Right ventricle myocardium superior (tissue), 1 donor: Measurements from ENCODE around the gene SLC12A8. TPM values are rescaled to one million over a fixed set of nuclear protein-coding genes. Genes with fewer than 3 reads are reported as not detected.

Experiments used
- ATAC-seq: fragments of 200-7000 bp; cut with Tn5 transposase; one replicate; pipeline ENCODE4 v1.9.1; 2020; ENCODE audit warnings: mild to moderate bottlenecking; ENCODE audit not compliant: poor library complexity
- DNase-seq: peaks from one replicate; pipeline ENCODE4 v3.0.0-alpha.2; 2020
- intact Hi-C: fragments of 100-400 bp; cut with DNase I; formaldehyde crosslinking; loops from one replicate; pipeline ENCODE4 v1.11.2; 2022
- total RNA-seq: library from RNA; stranded (reverse); fragmentation: NEBNext Ultra II Directional; extraction: Animal tissue kit (Norgen Biotek cat#: 25700); gene quantifications from one replicate; pipeline ENCODE4 v1.2.1, GENCODE V29; 2021
- donor health status: DM: no; HTN: yes; CAD: no; lungs with severe emphysema.

Gene SLC12A8
- total RNA-seq, 1 donor from 2014 or later, result 0.30 TPM

- intact Hi-C loops, result no loop called here
- DNase-seq (no peak), ATAC-seq (no peak)
These were observed 139.1 kb downstream of the SLC12A8 start for GRCh38 chr3:125073390-125073905.

DNA sequence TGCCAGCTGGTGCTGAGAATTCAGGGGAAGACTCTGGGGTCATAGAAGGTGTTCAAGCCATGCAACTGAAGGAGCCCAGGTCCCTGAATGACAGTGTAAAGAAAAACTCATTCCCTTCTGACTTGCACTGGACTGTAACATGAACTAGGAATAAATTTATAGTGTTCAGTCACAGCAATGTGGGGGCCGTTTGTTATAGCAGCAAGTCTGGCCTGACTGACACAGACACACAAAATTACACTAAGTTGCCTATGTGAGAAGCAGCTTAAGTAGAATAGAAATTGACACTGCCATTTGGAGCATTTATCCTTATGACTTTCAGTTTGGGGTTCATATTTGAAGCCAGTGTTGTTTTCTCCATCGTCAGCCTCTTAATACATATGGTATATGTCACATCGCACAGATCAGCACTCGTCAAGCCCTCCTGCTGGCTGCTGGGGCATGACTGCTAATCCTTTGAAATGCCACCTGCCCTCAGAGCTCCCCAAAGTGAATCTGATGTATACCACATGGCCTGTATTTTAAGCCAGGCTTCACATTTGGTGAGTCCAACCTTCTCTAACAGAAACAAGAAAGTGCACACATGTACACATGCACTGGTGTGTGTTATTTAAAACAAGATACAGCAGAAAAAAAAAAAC is 139.7 kb downstream of the SLC12A8 start:
- ATAC-seq, result no peak
- intact Hi-C loops, result no loop called here
- no peak for DNase-seq

DNA sequence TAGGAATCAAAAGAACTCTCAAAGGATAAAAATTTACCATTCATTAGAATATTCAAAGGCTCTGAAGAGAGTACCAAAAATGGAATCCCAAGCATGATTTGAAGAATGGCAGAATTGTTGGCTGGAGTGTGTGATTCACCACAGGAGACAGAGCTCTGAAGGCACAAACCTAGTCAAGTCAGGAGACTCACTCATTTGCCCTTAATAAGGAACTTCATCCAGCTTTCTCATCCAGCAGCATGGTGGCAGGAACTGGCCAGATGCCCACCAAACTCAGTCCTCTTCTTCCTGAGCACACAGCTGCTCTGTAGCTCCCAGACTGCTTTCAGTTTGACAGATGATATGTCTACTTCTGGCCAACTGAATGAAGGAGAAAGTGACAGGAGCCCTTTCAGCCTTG is 140.2 kb downstream of the SLC12A8 start:
- intact Hi-C loops, result no loop called here
- DNase-seq, result peak; percentile 58
- no peak for ATAC-seq

- no peak for DNase-seq
- intact Hi-C loops, result no loop called here
- no peak for ATAC-seq
These were observed 142.4 kb downstream of the SLC12A8 start for GRCh38 chr3:125069968-125070745.

DNA sequence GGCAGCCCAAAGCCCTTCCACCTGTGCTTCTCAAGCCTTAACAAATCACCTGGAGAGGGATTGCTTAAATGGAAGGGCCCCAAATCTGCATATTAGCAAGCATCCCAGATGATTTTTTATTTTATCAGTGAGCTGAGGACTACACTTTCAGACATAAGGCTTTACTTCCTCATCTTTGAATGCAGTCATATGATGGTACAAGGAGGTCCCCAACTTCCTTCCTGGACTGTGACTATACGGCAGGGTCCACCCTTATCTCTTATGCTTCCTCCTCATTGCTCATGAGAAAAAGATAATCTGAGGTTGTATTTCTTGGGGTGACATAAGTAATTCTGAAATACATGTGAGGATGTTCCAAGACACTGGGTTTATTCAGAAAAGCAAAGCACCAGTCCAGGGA is 143.1 kb downstream of the SLC12A8 start:
- ATAC-seq, result no peak
- no peak for DNase-seq
- intact Hi-C loops, result no loop called here

- intact Hi-C loops, result no loop called here
- no peak for ATAC-seq
- DNase-seq, result no peak
These were observed 144.3 kb downstream of the SLC12A8 start for GRCh38 chr3:125068265-125068664.

GRCh38 chr3:125067225-125067624 is 145.3 kb downstream of the SLC12A8 start:
- ATAC-seq, result no peak
- intact Hi-C loops, result no loop called here
- no peak for DNase-seq

DNA sequence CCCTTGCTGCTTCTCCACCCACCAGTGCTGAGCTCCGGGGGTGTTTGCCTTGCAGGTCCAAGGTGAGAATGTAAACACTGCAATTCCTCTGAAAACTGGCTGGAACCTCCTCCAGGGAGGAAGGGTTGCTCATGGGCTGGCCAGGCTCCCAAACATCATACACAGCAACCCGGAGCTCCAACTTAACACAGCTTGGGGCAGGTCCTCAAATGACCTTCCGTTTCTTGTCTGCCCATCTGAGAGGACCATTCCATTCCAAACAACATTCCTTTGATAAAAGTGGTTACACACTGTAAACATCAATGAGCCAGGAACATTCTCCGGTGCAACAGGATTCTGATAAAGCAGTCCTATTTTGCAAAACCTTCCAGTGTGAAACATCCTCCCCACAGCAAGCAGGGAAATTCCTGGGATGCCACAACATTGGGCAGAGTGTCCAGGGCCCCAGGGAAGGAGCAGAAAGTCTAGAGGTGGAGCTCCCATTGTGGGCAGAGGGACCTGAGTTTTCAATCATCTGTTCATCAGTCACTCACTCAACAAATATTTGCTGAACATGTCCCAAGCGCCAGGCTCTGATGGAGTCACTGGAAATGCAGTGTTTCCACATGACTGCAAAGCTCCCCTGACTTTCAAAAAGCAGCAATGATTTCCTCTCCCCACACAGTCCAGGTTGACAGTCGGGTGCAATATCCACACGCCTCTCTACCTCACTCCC is 149.5 kb downstream of the SLC12A8 start:
- intact Hi-C loops, result loop anchor here (5.0 kb wide), 1 partner anchor 79 kb away; no protein-coding TSS in a partner anchor
- peak; percentile 64 for ATAC-seq
- DNase-seq, result peak; percentile 61

GRCh38 chr3:125061646-125062045 is 150.9 kb downstream of the SLC12A8 start:
- ATAC-seq (peak; percentile 7), DNase-seq (no peak)
- intact Hi-C loops, result loop anchor here (5.0 kb wide), 1 partner anchor 81 kb away; no protein-coding TSS in a partner anchor

DNA sequence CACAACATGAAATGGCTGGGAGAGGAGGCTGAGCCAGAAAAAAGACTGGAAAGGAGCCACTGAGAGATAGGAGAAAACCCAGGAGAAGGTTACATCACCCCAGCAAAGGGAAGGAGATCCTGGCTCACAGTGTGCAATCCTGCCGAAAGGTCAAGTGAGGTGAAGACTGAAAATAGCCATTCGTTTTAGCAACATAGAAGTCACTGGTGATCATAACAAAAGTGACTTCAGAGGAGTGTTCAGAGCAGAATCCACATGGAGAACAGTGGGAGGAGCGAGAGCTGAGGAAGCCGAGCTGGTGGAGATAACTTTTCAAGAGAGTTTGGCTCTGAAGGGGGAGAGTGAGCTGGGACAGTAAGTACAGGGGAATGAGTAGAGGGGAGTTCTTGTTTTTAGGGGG is 151.4 kb downstream of the SLC12A8 start:
- peak; percentile 82 for ATAC-seq
- DNase-seq, result peak; percentile 68
- intact Hi-C loops, result loop anchor here (5.0 kb wide), 1 partner anchor 81 kb away; no protein-coding TSS in a partner anchor

GRCh38 chr3:125059488-125060245 is 152.9 kb downstream of the SLC12A8 start:
- ATAC-seq, result no peak
- intact Hi-C loops, result loop anchor here (5.0 to 10.0 kb wide), 2 partner anchors 55 to 83 kb away; no protein-coding TSS in a partner anchor
- DNase-seq, result no peak

DNA sequence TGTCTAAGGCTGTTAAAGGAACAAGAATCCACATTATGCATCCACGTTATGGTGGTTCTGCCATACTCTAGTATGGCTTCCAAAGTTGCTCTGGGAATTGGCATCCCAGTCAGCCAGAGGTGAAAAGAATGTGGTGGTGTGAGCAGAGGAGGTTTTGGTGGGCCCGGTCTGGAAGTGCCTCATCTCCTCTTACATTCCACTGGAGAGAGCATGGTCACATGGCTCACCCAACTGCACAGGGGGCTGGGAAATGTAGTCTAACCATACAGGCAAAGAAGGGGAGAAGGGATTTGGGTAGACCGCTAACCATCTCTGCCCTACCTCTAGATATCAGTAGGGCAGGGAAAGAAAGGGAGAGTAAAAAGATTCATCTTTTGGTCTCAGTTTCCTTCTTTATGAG is 153.6 kb downstream of the SLC12A8 start:
- DNase-seq, result no peak
- ATAC-seq, result no peak
- intact Hi-C loops, result loop anchor here (10.0 kb wide), 1 partner anchor 54 kb away; no protein-coding TSS in a partner anchor

DNA sequence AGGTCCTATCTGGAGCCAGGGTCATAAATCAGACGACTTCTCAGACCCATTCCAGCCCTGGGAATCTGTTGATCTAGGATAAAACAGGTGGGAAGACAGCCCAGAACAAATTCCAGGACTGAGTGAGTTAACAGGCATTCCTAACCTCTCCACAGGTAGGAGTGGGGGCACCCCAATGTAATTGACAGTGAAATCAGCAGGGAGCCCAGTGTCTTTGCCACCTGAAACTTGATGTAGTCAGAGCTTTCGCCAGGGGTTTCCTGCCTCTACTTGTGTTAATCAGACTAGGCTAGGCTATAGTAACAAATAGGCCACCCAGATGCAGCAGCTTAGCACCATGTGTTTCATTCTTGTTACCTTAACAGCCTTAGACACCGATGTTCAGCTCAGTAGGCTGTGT is 154.0 kb downstream of the SLC12A8 start:
- ATAC-seq (no peak), DNase-seq (no peak)
- intact Hi-C loops, result loop anchor here (10.0 kb wide), 1 partner anchor 54 kb away; no protein-coding TSS in a partner anchor

DNA sequence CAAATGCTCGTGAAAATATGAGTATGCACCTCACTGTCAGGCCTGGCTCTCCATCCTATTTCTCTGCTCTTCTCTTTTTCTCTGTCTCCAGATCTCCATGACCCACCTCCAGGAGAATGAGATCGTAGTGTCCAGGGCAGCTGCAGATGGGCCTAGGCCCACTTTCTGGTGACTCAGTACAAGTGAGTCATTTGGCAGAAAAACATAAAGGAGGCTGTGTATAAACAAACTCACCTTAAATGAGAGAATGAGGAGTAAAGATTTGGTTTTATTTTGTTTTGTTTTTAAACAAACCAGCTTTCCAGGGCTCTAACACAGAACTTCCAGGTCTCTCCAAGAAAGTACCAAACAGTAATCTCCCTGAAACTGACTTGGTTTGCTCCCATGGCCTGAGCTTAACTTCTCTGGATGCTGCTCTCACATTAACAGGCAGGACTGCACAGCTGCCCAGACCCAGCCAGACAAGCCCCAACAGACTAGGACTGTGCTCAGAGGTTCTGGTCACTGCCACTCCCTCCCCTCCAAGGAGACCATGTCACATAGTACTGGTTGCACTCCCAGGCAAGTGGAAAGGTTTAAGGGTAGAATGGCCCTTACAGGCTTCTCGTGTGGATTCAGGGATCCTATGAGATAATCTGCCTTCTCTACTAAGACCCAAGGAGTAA is 155.2 kb downstream of the SLC12A8 start:
- no peak for DNase-seq
- intact Hi-C loops, result loop anchor here (10.0 kb wide), 1 partner anchor 53 kb away; no protein-coding TSS in a partner anchor
- ATAC-seq, result no peak

GRCh38 chr3:125055913-125056745 is 156.4 kb downstream of the SLC12A8 start, which contains the start of gene HEG1:
Gene HEG1, minus strand, starts transcription at chr3:125055997. Its CDS starts 107 bp downstream, at chr3:125055890.
- ATAC-seq, result peak; percentile 90
- intact Hi-C loops, result loop anchor here (10.0 kb wide), 1 partner anchor 51 kb away; no protein-coding TSS in a partner anchor
- DNase-seq, result peak; percentile 96

DNA sequence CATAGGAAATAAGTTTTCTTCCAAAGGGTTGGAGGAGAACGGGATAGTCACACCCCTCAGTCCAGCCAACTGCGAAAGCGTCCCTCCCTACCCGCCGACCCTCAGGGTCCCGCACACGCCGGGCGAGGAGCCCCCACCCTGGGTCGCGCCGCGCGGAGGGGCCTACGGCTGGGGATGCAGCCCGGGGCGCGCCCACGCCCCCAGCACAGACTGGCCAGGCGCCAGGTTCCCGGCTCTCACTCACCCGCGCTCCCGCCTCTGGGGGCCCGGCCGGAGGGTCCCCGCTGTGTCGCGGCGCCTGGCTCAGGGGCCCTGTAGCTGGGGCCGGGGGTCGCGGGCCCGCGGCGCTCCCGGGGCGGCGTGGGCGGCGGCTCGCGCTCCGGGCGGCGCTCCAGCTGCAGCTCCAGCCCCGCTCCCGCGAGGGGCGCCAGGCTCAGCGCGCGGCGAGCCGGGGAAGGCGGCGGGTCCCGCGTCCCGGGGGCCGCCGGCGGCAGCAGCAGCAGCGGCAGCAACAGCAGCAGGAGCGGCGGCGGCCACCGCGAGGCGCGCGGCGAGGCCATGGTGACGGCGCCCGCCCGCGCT is 157.1 kb downstream of the SLC12A8 start:
- ATAC-seq (no peak), DNase-seq (no peak)
- intact Hi-C loops, result loop anchor here (10.0 kb wide), 1 partner anchor 51 kb away; no protein-coding TSS in a partner anchor
